HCT116 (cell line): ENCODE results near the gene ALDH2. TPM values are rescaled to one million over a fixed set of nuclear protein-coding genes. Genes with fewer than 3 reads are reported as not detected.

Experiments used
- ATAC-seq: fragments of 200-7000 bp; cut with Tn5 transposase; 2 replicates; pipeline ENCODE4 v1.9.1; 2020; ENCODE audit warnings: mild to moderate bottlenecking, moderate library complexity
- BruUV-seq: library from RNA; stranded (reverse); fragments of 400-500 nt; replicated peaks from 2 replicates; lab custom pipeline; 2021; lab: Mats Ljungman, UMichigan
- CTCF ChIA-PET: fragments of 300-600 bp; sonication (Branson Sonifier 250); formaldehyde crosslinking; loops from one replicate; lab custom pipeline; 2021; ENCODE audit warnings: antibody characterized with exemption; lab: Charles Lee
- POLR2A ChIA-PET: fragments of 300-600, 350-600 bp; sonication (Branson Sonifier 250); formaldehyde crosslinking; loops from one replicate; lab custom pipeline; 2021; ENCODE audit warnings: antibody characterized with exemption; lab: Charles Lee
- RAD21 ChIA-PET, 2 experiments: fragments of 300-600 bp; sonication (Branson Sonifier 250); formaldehyde crosslinking; loops; one replicate each; lab custom pipeline; 2023; ENCODE audit warnings: low total read pairs in 2 of 2; ENCODE audit not compliant: uncharacterized antibody in 2 of 2, unreplicated experiment in 2 of 2, low non-redundant PET in 1 of 2; lab: Charles Lee
- DNase-seq: peaks from one replicate; pipeline ENCODE4 v3.0.0-alpha.2; 2010; ENCODE audit warnings: low read depth, low spot score
- H2AFZ ChIP-seq: fragments of 200-600 bp; shearing (Covaris generic), sonication (generic); 2 replicates; pipeline ENCODE4 v1.6.1; 2017; ENCODE audit warnings: low read depth, mixed run types, mixed read lengths, antibody characterized with exemption, low read length; ENCODE audit not compliant: poor library complexity, severe bottlenecking
- H3K27ac ChIP-seq: 2 replicates; pipeline ENCODE4 v1.5.1; 2012; ENCODE audit warnings: low read depth, low read length
- H3K27me3 ChIP-seq: fragments of 200-600 bp; sonication (generic); 2 replicates; pipeline ENCODE4 v1.6.1; 2016; ENCODE audit warnings: mixed run types, low read length, mixed read lengths; ENCODE audit not compliant: insufficient read depth
- H3K36me3 ChIP-seq, 2 experiments: fragments of 200-500 bp in 1 of 2; fragments of 200-600 bp in 1 of 2; sonication (Bioruptor generic) in 1 of 2; sonication (generic) in 1 of 2; 2 replicates each; pipeline versions ENCODE4 v1.5.1 to v1.6.1; 2014 to 2016; ENCODE audit warnings: low read length in 2 of 2, inconsistent platforms in 1 of 2, mixed read lengths in 1 of 2, mixed run types in 1 of 2; ENCODE audit not compliant: insufficient read depth in 2 of 2, control insufficient read depth in 1 of 2
- H3K4me1 ChIP-seq, 2 experiments: fragments of 200-600 bp in 1 of 2; sonication (generic) in 1 of 2; 2 replicates each; pipeline versions ENCODE4 v1.5.1 to v1.6.1; 2012 to 2017; ENCODE audit warnings: low read length in 2 of 2, inconsistent platforms in 1 of 2, mild to moderate bottlenecking in 1 of 2, mixed read lengths in 1 of 2, mixed run types in 1 of 2, moderate library complexity in 1 of 2; ENCODE audit not compliant: insufficient read depth in 2 of 2, control insufficient read depth in 1 of 2
- H3K4me2 ChIP-seq: fragments of 200-600 bp; sonication (generic); 2 replicates; pipeline ENCODE4 v1.6.1; 2017; ENCODE audit warnings: mixed run types, low read length, mixed read lengths
- H3K4me3 ChIP-seq, 2 experiments: fragments of 200-600 bp in 1 of 2; sonication (generic) in 1 of 2; replicated peaks in 1 of 2; 2 replicates each; pipeline ENCODE4 v1.5.1; 2011 to 2016; ENCODE audit warnings: low read length in 2 of 2, control low read depth in 1 of 2, low read depth in 1 of 2, mild to moderate bottlenecking in 1 of 2, mixed read lengths in 1 of 2, mixed run types in 1 of 2
- H3K79me2 ChIP-seq: fragments of 200-600 bp; sonication (generic); 2 replicates; pipeline ENCODE4 v1.6.1; 2017; ENCODE audit warnings: mild to moderate bottlenecking, mixed run types, low read length, moderate library complexity, mixed read lengths; ENCODE audit not compliant: insufficient read depth
- H3K9ac ChIP-seq: fragments of 200-600 bp; sonication (generic); 2 replicates; pipeline ENCODE4 v1.6.1; 2016; ENCODE audit warnings: low read length, mixed read lengths
- H3K9me2 ChIP-seq: fragments of 200-600 bp; sonication (generic), shearing (Covaris generic); 2 replicates; pipeline ENCODE4 v1.6.1; 2017; ENCODE audit warnings: mixed run types, mild to moderate bottlenecking, moderate library complexity; ENCODE audit not compliant: insufficient read depth
- H3K9me3 ChIP-seq, 2 experiments: fragments of 200-500 bp in 1 of 2; fragments of 200-600 bp in 1 of 2; sonication (Bioruptor generic) in 1 of 2; sonication (generic) in 1 of 2; 2 replicates each; pipeline ENCODE4 v1.6.1; 2014 to 2017; ENCODE audit warnings: low read length in 2 of 2, mixed read lengths in 2 of 2, inconsistent platforms in 1 of 2, low read depth in 1 of 2, mild to moderate bottlenecking in 1 of 2, mixed run types in 1 of 2, moderate library complexity in 1 of 2; ENCODE audit not compliant: control insufficient read depth in 1 of 2, insufficient read depth in 1 of 2
- H4K20me1 ChIP-seq: fragments of 200-600 bp; sonication (generic), shearing (Covaris generic); 2 replicates; pipeline ENCODE4 v1.6.1; 2017; ENCODE audit warnings: mixed run types, mild to moderate bottlenecking, moderate library complexity; ENCODE audit not compliant: insufficient read depth
- CBX3 ChIP-seq: IDR thresholded peaks from 2 replicates; pipeline ENCODE4 v1.6.1; 2012; ENCODE audit warnings: low read depth
- EGR1 ChIP-seq: IDR thresholded peaks from 2 replicates; pipeline ENCODE4 v1.6.1; 2012; ENCODE audit warnings: low read depth
- ELF1 ChIP-seq: IDR thresholded peaks from 2 replicates; pipeline ENCODE4 v1.6.1; 2012; ENCODE audit warnings: low read depth, borderline replicate concordance
- EZH2 ChIP-seq: fragments of 200-600 bp; sonication (generic); IDR thresholded peaks from 2 replicates; pipeline ENCODE4 v1.6.1; 2017; ENCODE audit warnings: antibody characterized with exemption, mixed run types
- EZH2phosphoT487 ChIP-seq: fragments of 200-600 bp; IDR thresholded peaks from 2 replicates; pipeline ENCODE4 v1.6.1; 2018; ENCODE audit warnings: antibody characterized with exemption, borderline replicate concordance
- FOSL1 ChIP-seq: IDR thresholded peaks from 2 replicates; pipeline ENCODE4 v1.6.1; 2012; ENCODE audit warnings: low read depth
- JUND ChIP-seq: IDR thresholded peaks from 2 replicates; pipeline ENCODE4 v1.6.1; 2012
- POLR2A ChIP-seq: IDR thresholded peaks from 2 replicates; pipeline ENCODE4 v1.7.0; 2011; ENCODE audit warnings: borderline replicate concordance; ENCODE audit not compliant: insufficient read depth, insufficient read length; ENCODE audit errors: extremely low read depth
- RAD21 ChIP-seq: IDR thresholded peaks from 2 replicates; pipeline ENCODE4 v1.6.1; 2012; ENCODE audit warnings: low read depth, mild to moderate bottlenecking
- SIN3A ChIP-seq: IDR thresholded peaks from 2 replicates; pipeline ENCODE4 v1.6.1; 2012; ENCODE audit warnings: low read depth
- SP1 ChIP-seq: IDR thresholded peaks from 2 replicates; pipeline ENCODE4 v1.6.1; 2012; ENCODE audit warnings: low read depth
- SRF ChIP-seq: IDR thresholded peaks from 2 replicates; pipeline ENCODE4 v1.6.1; 2012; ENCODE audit warnings: low read depth
- TCF7L2 ChIP-seq: IDR thresholded peaks from 2 replicates; pipeline ENCODE4 v1.7.0; 2011; ENCODE audit warnings: borderline replicate concordance, inconsistent platforms; ENCODE audit not compliant: insufficient read depth, insufficient read length; ENCODE audit errors: extremely low read depth
- ZFX ChIP-seq: fragments of 450-650 bp; IDR thresholded peaks from 2 replicates; pipeline ENCODE4 v1.6.1; 2017
- ZNF274 ChIP-seq: fragments of 200-500 bp; sonication (Bioruptor generic); IDR thresholded peaks from 2 replicates; pipeline ENCODE4 v1.6.1; 2014; ENCODE audit warnings: mild to moderate bottlenecking, low read depth, low read length, inconsistent platforms
- intact Hi-C: fragments of 100-400 bp; cut with micrococcal nuclease; formaldehyde crosslinking; loops from 2 replicates; pipeline ENCODE4 v1.10.0; 2022
- total RNA-seq: library from RNA; stranded (reverse); gene quantifications from one replicate; pipeline ENCODE4 v1.2.1, GENCODE V29; 2021; ENCODE audit not compliant: unreplicated experiment
- TF ChIP-seq, protein P1 (sequence below): IDR thresholded peaks from 2 replicates; pipeline ENCODE4 v1.6.1; 2012
- TF ChIP-seq, protein P2 (sequence below): IDR thresholded peaks from 2 replicates; pipeline ENCODE4 v1.6.1; 2012
- TF ChIP-seq, protein P3 (sequence below), 3 experiments: fragments of 200-600 bp in 1 of 3; sonication (generic) in 1 of 3; IDR thresholded peaks in 2 of 3; conservative IDR thresholded peaks in 1 of 3; 2 replicates each; pipeline ENCODE4 v1.5.1; 2012 to 2017; ENCODE audit warnings: low read depth in 2 of 3, low read length in 2 of 3, antibody characterized with exemption in 1 of 3, borderline replicate concordance in 1 of 3, control low read depth in 1 of 3, mild to moderate bottlenecking in 1 of 3, mixed read lengths in 1 of 3, mixed run types in 1 of 3, moderate library complexity in 1 of 3; ENCODE audit not compliant: insufficient read depth in 1 of 3

ALDH2 gene
- total RNA-seq, 1 experiment from 2014 or later = 32.9 TPM

DNA sequence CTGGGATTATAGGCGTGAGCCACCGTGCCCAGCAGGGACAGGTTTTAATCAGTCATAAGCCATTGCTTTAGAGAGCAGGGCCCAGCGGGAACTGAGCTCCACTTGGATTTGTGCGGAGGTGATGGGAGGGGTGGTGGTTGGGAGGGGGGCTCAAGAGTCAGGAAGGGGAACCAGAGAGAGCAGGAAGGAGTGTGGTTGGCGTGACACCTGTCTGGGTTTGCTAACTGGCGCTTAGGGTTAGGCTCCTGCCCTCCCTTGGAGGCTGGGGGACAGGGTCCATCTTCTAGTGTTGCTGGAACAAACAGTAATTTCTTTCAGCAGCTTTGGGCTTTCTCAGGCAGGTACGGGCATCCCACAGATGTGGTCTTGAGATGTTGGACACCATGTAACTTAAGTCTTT, 7.5 kb upstream of the ALDH2 start:
- DNase-seq (no peak), ATAC-seq (no peak)
- Histone ChIP-seq H3K9me3 (no peaks in the 10 kb centered on the region), H2AFZ (no peak overlapping the region), H3K36me3 (0 out of 4 replicates have a peak, but pooled peaks cover 0 to 4% of the 10 kb centered on the region in 2 experiments), H3K4me1 (no peaks in the 10 kb centered on the region), H4K20me1 (no peaks in the 10 kb centered on the region), H3K27me3 (no peaks in the 10 kb centered on the region), H3K4me3 (no peak overlapping the region), H3K27ac (no peak overlapping the region), H3K79me2 (no peaks in the 10 kb centered on the region), H3K9ac (no peak overlapping the region), H3K4me2 (no peak overlapping the region), H3K9me2 (no peaks in the 10 kb centered on the region)
- CTCF ChIA-PET = no interaction called here
- no TSS peak for BruUV-seq
- RAD21 ChIA-PET = no interaction called here
- POLR2A ChIA-PET = no interaction called here
- intact Hi-C loops = no loop called here
- no peak for TF ChIP-seq POLR2A
- TF ChIP-seq CBX3 = no peak
- no peak for TF ChIP-seq SRF
- no peak for TF ChIP-seq EZH2
- TF ChIP-seq ZNF274 = no peak
- no peak for TF ChIP-seq TCF7L2
- TF ChIP-seq EGR1 = no peak
- no peak for TF ChIP-seq JUND
- TF ChIP-seq SIN3A = no peak
- TF ChIP-seq, protein P1, sequence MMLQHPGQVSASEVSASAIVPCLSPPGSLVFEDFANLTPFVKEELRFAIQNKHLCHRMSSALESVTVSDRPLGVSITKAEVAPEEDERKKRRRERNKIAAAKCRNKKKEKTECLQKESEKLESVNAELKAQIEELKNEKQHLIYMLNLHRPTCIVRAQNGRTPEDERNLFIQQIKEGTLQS = no peak
- TF ChIP-seq ZFX = no peak
- TF ChIP-seq, protein P2, sequence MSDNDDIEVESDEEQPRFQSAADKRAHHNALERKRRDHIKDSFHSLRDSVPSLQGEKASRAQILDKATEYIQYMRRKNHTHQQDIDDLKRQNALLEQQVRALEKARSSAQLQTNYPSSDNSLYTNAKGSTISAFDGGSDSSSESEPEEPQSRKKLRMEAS = no peak
- no peak for TF ChIP-seq SP1
- TF ChIP-seq ELF1 = no peak
- TF ChIP-seq, protein P3, sequence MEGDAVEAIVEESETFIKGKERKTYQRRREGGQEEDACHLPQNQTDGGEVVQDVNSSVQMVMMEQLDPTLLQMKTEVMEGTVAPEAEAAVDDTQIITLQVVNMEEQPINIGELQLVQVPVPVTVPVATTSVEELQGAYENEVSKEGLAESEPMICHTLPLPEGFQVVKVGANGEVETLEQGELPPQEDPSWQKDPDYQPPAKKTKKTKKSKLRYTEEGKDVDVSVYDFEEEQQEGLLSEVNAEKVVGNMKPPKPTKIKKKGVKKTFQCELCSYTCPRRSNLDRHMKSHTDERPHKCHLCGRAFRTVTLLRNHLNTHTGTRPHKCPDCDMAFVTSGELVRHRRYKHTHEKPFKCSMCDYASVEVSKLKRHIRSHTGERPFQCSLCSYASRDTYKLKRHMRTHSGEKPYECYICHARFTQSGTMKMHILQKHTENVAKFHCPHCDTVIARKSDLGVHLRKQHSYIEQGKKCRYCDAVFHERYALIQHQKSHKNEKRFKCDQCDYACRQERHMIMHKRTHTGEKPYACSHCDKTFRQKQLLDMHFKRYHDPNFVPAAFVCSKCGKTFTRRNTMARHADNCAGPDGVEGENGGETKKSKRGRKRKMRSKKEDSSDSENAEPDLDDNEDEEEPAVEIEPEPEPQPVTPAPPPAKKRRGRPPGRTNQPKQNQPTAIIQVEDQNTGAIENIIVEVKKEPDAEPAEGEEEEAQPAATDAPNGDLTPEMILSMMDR (IDR thresholded peaks at IDR 0.05 in 2 of 3, conservative IDR thresholded peaks at IDR 0.05 in 1 of 3; ENCODE audit: borderline replicate concordance in 1 of 3, insufficient read depth in 1 of 3, low read depth in 2 of 3, low read length in 2 of 3) = no peak
- TF ChIP-seq EZH2phosphoT487 = no peak
- no peak for TF ChIP-seq FOSL1
- no peak for TF ChIP-seq RAD21
